DOHH2 (cell line): ENCODE results near the gene TGFBR3.

ENCODE experiments used
- H3F3A ChIP-seq: fragments of 200-600 bp; sonication (generic), shearing (Covaris generic); 2 replicates; pipeline ENCODE4 v1.6.0; 2016; ENCODE audit warnings: antibody characterized with exemption, mild to moderate bottlenecking; ENCODE audit not compliant: control insufficient read depth, insufficient read depth
- H3K27ac ChIP-seq: fragments of 200-600 bp; sonication (generic); 2 replicates; pipeline ENCODE4 v1.5.1; 2014; ENCODE audit warnings: low read depth, mild to moderate bottlenecking, low read length, moderate library complexity
- H3K27me3 ChIP-seq: fragments of 200-600 bp; sonication (generic); 2 replicates; pipeline ENCODE4 v1.6.1; 2014; ENCODE audit warnings: mild to moderate bottlenecking, low read length, mixed read lengths; ENCODE audit not compliant: control insufficient read depth
- H3K36me3 ChIP-seq: fragments of 200-600 bp; sonication (generic); 2 replicates; pipeline ENCODE4 v1.6.1; 2014; ENCODE audit warnings: mild to moderate bottlenecking, low read length, moderate library complexity, mixed read lengths; ENCODE audit not compliant: control insufficient read depth
- H3K4me1 ChIP-seq: fragments of 200-600 bp; sonication (generic); 2 replicates; pipeline ENCODE4 v1.6.1; 2014; ENCODE audit warnings: mild to moderate bottlenecking, low read length, mixed read lengths; ENCODE audit not compliant: control insufficient read depth
- H3K4me2 ChIP-seq: fragments of 200-600 bp; sonication (generic); 2 replicates; pipeline ENCODE4 v1.6.0; 2014; ENCODE audit warnings: mild to moderate bottlenecking, low read length, moderate library complexity
- H3K4me3 ChIP-seq: fragments of 200-600 bp; sonication (generic); 2 replicates; pipeline ENCODE4 v1.5.1; 2014; ENCODE audit warnings: mild to moderate bottlenecking, low read length, mixed read lengths
- H3K79me2 ChIP-seq: fragments of 200-600 bp; sonication (generic); 2 replicates; pipeline ENCODE4 v1.6.1; 2014; ENCODE audit warnings: mild to moderate bottlenecking, low read length, mixed read lengths; ENCODE audit not compliant: control insufficient read depth
- H3K9me2 ChIP-seq: fragments of 200-600 bp; sonication (generic); replicated peaks from 2 replicates; pipeline ENCODE4 v1.6.1; 2014; ENCODE audit warnings: mild to moderate bottlenecking, low read length, mixed read lengths; ENCODE audit not compliant: control insufficient read depth
- H3K9me3 ChIP-seq: fragments of 200-600 bp; sonication (generic); 2 replicates; pipeline ENCODE4 v1.6.1; 2014; ENCODE audit warnings: antibody characterized with exemption, low read length, mixed read lengths; ENCODE audit not compliant: control insufficient read depth, insufficient read depth
- H4K20me1 ChIP-seq: fragments of 200-600 bp; sonication (generic); 2 replicates; pipeline ENCODE4 v1.6.0; 2014; ENCODE audit warnings: low read depth, mild to moderate bottlenecking, antibody characterized with exemption, low read length, moderate library complexity; ENCODE audit not compliant: control insufficient read depth, insufficient read depth
- EZH2phosphoT487 ChIP-seq: fragments of 200-600 bp; sonication (generic); IDR thresholded peaks from 2 replicates; pipeline ENCODE4 v1.6.1; 2017; ENCODE audit warnings: borderline replicate concordance, mild to moderate bottlenecking, antibody characterized with exemption, low read length, moderate library complexity, mixed read lengths
- TF ChIP-seq, protein P1 (sequence below): fragments of 200-600 bp; sonication (generic); IDR thresholded peaks from one replicate; pipeline ENCODE4 v1.5.1; 2014; ENCODE audit warnings: antibody characterized with exemption, mild to moderate bottlenecking, low read depth, low read length; ENCODE audit not compliant: poor library complexity, severe bottlenecking

TGFBR3 gene

DNA sequence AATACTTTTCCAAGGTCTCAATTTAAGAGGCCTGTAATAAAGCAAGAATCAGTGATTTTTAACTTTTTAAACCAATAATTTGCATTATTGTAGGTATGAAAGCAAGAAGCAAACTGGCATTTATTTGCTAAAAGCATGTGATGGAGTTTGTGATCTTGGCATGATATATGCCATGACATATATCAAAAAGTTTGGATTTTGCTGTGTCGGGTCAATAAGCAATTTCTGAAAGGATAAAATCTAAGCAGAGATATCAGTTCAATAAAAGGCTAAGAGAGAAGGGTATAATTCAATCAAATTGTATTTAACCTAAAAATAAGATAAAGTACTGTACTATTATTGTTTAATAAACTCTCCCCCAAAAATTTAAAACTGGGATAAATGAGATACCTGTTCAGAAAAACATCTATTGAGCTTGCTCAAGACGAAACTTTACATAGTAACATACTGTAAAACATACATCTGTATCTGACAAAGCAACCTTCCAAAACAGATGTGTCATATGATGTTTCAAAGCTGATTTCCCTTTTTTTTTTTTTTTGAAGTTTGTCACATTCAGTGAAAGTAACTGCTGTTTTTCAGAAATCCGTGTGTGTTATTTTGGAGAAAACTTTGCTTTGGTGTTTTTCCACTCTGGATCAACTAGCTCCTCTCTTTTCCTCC lies 74.5 kb downstream of the TGFBR3 start:
- Histone ChIP-seq H3K4me2 (no peak overlapping the region), H3K9me3 (no peaks in the 10 kb centered on the region), H3K36me3 (no peaks in the 10 kb centered on the region), H4K20me1 (no peaks in the 10 kb centered on the region), H3K4me1 (no peaks in the 10 kb centered on the region), H3K79me2 (no peaks in the 10 kb centered on the region), H3K27ac (no peak overlapping the region), H3K4me3 (no peak overlapping the region), H3K27me3 (no peaks in the 10 kb centered on the region), H3F3A (no peaks in the 10 kb centered on the region), H3K9me2 (no peaks in the 10 kb centered on the region)
- TF ChIP-seq, protein P1, sequence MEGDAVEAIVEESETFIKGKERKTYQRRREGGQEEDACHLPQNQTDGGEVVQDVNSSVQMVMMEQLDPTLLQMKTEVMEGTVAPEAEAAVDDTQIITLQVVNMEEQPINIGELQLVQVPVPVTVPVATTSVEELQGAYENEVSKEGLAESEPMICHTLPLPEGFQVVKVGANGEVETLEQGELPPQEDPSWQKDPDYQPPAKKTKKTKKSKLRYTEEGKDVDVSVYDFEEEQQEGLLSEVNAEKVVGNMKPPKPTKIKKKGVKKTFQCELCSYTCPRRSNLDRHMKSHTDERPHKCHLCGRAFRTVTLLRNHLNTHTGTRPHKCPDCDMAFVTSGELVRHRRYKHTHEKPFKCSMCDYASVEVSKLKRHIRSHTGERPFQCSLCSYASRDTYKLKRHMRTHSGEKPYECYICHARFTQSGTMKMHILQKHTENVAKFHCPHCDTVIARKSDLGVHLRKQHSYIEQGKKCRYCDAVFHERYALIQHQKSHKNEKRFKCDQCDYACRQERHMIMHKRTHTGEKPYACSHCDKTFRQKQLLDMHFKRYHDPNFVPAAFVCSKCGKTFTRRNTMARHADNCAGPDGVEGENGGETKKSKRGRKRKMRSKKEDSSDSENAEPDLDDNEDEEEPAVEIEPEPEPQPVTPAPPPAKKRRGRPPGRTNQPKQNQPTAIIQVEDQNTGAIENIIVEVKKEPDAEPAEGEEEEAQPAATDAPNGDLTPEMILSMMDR = no peak
- TF ChIP-seq EZH2phosphoT487 = no peak

DNA sequence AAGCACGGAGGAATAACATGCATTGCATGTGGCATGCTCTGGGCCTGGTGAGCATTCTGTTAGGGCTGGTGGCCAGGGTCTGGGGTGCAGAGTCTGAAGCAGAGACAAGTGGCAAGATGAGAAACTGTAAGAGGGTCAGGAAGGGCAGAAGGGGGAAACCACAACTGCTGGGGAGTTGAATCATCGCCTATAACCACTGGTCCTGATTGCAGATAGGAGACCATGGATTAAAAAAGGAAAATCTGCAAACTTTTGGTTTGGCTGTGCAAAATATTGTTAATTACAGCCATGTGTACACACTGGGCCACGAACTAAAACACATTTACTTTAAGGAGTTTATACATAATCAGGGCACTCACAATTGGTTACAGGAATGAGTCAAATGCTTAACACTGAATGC lies 76.6 kb downstream of the TGFBR3 start:
- Histone ChIP-seq H3F3A (no peaks in the 10 kb centered on the region), H3K27ac (no peak overlapping the region), H3K79me2 (no peaks in the 10 kb centered on the region), H4K20me1 (no peaks in the 10 kb centered on the region), H3K9me3 (no peaks in the 10 kb centered on the region), H3K9me2 (no peaks in the 10 kb centered on the region), H3K4me3 (no peak overlapping the region), H3K27me3 (no peaks in the 10 kb centered on the region), H3K4me2 (no peak overlapping the region), H3K4me1 (no peaks in the 10 kb centered on the region), H3K36me3 (no peaks in the 10 kb centered on the region)
- TF ChIP-seq, protein P1 = no peak
- no peak for TF ChIP-seq EZH2phosphoT487

DNA sequence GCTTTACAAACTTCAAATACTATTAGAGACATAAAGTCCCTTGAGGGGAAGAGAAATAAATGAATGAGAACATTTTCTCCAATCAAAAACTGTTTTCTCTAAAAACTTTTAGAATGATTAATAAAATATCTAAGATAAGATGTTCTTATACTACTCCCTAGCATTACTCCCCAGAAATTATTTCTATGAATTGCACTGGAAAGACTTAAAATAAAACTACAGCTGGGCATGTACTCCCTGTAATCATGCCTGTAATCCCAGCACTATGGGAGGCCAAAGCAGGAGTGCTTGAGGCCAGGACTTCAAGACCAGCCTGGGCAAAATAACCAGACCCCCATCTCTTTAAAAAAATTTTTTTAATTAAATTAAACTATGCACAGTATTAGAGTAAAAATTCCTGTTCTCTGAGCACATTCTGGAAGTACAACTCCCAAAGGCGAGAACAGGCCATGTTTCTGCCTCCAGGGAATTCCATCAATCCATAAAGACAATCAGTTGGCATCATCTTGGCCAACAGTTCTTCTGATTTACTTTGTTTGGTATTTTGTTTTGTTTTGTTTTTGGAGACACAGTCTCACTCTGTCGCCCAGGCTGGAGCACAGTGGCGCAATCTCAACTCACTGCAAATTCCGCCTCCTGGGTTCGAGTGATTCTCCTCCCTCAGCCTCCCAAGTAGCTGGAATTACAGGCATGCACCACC lies 77.9 kb downstream of the TGFBR3 start:
- TF ChIP-seq, protein P1 = no peak
- TF ChIP-seq EZH2phosphoT487 = no peak
- Histone ChIP-seq H3K79me2 (no peaks in the 10 kb centered on the region), H3K4me2 (no peak overlapping the region), H3K4me1 (peaks cover 5% of the 10 kb centered on the region), H3K27ac (no peak overlapping the region), H3K9me3 (no peaks in the 10 kb centered on the region), H3F3A (no peaks in the 10 kb centered on the region), H3K9me2 (no peaks in the 10 kb centered on the region), H3K36me3 (no peaks in the 10 kb centered on the region), H3K4me3 (no peak overlapping the region), H4K20me1 (no peaks in the 10 kb centered on the region), H3K27me3 (no peaks in the 10 kb centered on the region)
